GM23248 (cell line): Measurements from ENCODE around the gene ADARB1. TPM values are rescaled to one million over a fixed set of nuclear protein-coding genes. Genes with fewer than 3 reads are reported as not detected.

Experiments
- DNase-seq: peaks from one replicate; pipeline ENCODE4 v3.0.0-alpha.2; 2015
- H2AFZ ChIP-seq: fragments of 200-600 bp; sonication (generic); 2 replicates; pipeline ENCODE4 v1.6.1; 2016; ENCODE audit warnings: antibody characterized with exemption
- H3F3A ChIP-seq: fragments of 200-600 bp; sonication (generic); 2 replicates; pipeline ENCODE4 v1.6.1; 2016; ENCODE audit warnings: mild to moderate bottlenecking, antibody characterized with exemption, mixed run types; ENCODE audit not compliant: insufficient read depth
- H3K27ac ChIP-seq: fragments of 200-600 bp; sonication (generic); 2 replicates; pipeline ENCODE4 v1.5.1; 2016; ENCODE audit warnings: mild to moderate bottlenecking
- H3K27me3 ChIP-seq: fragments of 200-600 bp; sonication (generic); replicated peaks from 2 replicates; pipeline ENCODE4 v1.6.1; 2016; ENCODE audit warnings: mild to moderate bottlenecking; ENCODE audit not compliant: insufficient read depth
- H3K36me3 ChIP-seq: fragments of 200-600 bp; sonication (generic); 2 replicates; pipeline ENCODE4 v1.6.1; 2016; ENCODE audit warnings: low read depth, mild to moderate bottlenecking
- H3K4me1 ChIP-seq: fragments of 200-600 bp; sonication (generic); 2 replicates; pipeline ENCODE4 v1.6.1; 2016; ENCODE audit warnings: mild to moderate bottlenecking; ENCODE audit not compliant: insufficient read depth
- H3K4me2 ChIP-seq: fragments of 200-600 bp; sonication (generic); one replicate; pipeline ENCODE4 v1.6.1; 2016; ENCODE audit warnings: mild to moderate bottlenecking; ENCODE audit not compliant: unreplicated experiment
- H3K4me3 ChIP-seq: fragments of 200-600 bp; sonication (generic); 2 replicates; pipeline ENCODE4 v1.5.1; 2016; ENCODE audit warnings: mild to moderate bottlenecking
- H3K79me2 ChIP-seq: fragments of 200-600 bp; sonication (generic); 2 replicates; pipeline ENCODE4 v1.6.1; 2016; ENCODE audit warnings: mild to moderate bottlenecking; ENCODE audit not compliant: insufficient read depth
- H3K9ac ChIP-seq: fragments of 200-600 bp; sonication (generic); 2 replicates; pipeline ENCODE4 v1.6.1; 2016; ENCODE audit warnings: mild to moderate bottlenecking
- H3K9me2 ChIP-seq: fragments of 200-600 bp; sonication (generic); 2 replicates; pipeline ENCODE4 v1.6.1; 2016; ENCODE audit warnings: mixed run types, mild to moderate bottlenecking, moderate library complexity; ENCODE audit not compliant: insufficient read depth
- H3K9me3 ChIP-seq: fragments of 200-600 bp; sonication (generic); one replicate; pipeline ENCODE4 v1.6.1; 2017; ENCODE audit warnings: low read depth
- H4K20me1 ChIP-seq: fragments of 200-600 bp; sonication (generic); 2 replicates; pipeline ENCODE4 v1.6.0; 2016; ENCODE audit not compliant: insufficient read depth
- EZH2 ChIP-seq: fragments of 200-600 bp; sonication (generic); IDR thresholded peaks from 2 replicates; pipeline ENCODE4 v1.6.1; 2018; ENCODE audit warnings: antibody characterized with exemption, mild to moderate bottlenecking; ENCODE audit not compliant: insufficient read depth, poor library complexity, severe bottlenecking
- EZH2phosphoT487 ChIP-seq: fragments of 200-600 bp; sonication (generic); IDR thresholded peaks from 2 replicates; pipeline ENCODE4 v1.6.1; 2018; ENCODE audit warnings: antibody characterized with exemption, moderate library complexity, mild to moderate bottlenecking, low read depth; ENCODE audit not compliant: insufficient read depth
- WGBS, 2 experiments: methylation state at CpG; one replicate each; pipeline ENCODE4 v1.1.6; 2015 to 2017; ENCODE audit warnings: low lambda C conversion rate in 2 of 2, low coverage in 1 of 2; ENCODE audit errors: missing lambda C conversion rate in 2 of 2; 5-methylcytosine and 5-hydroxymethylcytosine counted together
- in situ Hi-C: fragments of 300-500 bp; cut with MboI; formaldehyde crosslinking; loops from 2 replicates; pipeline ENCODE4 v1.15.0; 2020
- polyA plus RNA-seq: library from polyadenylated mRNA; unstranded; fragments of >200 nt; fragmentation: Nextera tagmentation; extraction: Ambion mirVana; gene quantifications from 2 replicates; pipeline ENCODE4 v1.2.1, GENCODE V29; 2016
- total RNA-seq: library from RNA; depleted of rRNA; stranded (reverse); fragments of >200 nt; shearing (Covaris generic); gene quantifications from 2 replicates; pipeline ENCODE4 v1.2.3, GENCODE V29; 2014

Gene ADARB1
- total and polyA plus RNA-seq, 2 experiments from 2014 or later = 16.3 to 17.4 TPM

GRCh38 chr21:45178971-45179370 is 104.6 kb downstream of the ADARB1 start:
- Histone ChIP-seq H3F3A (no peaks in the 10 kb centered on the region), H4K20me1 (no peaks in the 10 kb centered on the region; the same call in 1 of the 2 replicates), H3K4me1 (peaks cover 7% of the 10 kb centered on the region; the same call in 1 of the 2 replicates), H3K9ac (no peak overlapping the region), H3K9me3 (no peaks in the 10 kb centered on the region), H2AFZ (no peak overlapping the region), H3K4me3 (no peak overlapping the region), H3K27ac (no peak overlapping the region), H3K79me2 (no peaks in the 10 kb centered on the region), H3K27me3 (no peaks in the 10 kb centered on the region), H3K9me2 (no peaks in the 10 kb centered on the region), H3K36me3 (peaks cover 15% of the 10 kb centered on the region), H3K4me2 (no peak overlapping the region)
- TF ChIP-seq EZH2phosphoT487 (no peak), EZH2 (no peak)
- no peak for DNase-seq
- WGBS, 2 experiments = 97 to 98% methylated on average over 11 of the region's 11 CpGs
- in situ Hi-C loops = no loop called here

DNA sequence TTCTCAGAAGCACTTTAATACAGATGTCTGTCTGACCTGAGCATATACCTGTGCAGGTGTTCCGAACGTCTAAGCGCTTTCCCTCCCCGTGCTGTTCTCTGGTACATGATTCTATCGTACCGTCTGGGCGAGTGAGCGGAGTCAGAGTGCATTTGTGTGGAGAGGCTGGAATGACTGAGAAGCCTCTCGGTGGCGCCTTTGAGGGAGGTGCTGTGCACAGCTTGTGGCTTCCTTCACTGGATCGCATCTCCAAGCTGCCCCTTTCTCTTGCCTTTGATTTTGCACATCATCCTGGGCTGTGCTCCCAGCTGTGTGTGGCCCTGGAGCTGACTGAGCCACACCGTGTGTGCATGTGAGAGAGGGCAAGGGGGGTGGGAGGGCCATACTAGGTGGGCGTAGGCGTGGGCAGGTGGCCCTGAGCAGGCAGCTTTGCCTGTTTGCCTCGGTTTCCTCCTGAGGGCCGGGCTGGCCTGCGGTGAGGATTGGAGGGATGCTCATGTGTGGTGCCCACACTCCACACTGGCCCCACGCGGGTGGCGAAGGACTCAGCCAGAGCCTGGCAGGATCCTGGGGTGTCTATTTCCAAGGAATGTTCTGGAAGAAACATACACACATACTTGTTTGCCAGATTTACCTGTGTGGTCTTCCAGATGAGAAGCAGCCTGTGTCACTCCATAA is 105.3 kb downstream of the ADARB1 start:
- TF ChIP-seq EZH2phosphoT487 = no peak
- no peak for TF ChIP-seq EZH2
- Histone ChIP-seq H3K36me3 (peaks cover 20% of the 10 kb centered on the region), H3K4me2 (no peak overlapping the region), H3K4me1 (peaks cover 7% of the 10 kb centered on the region; the same call in 1 of the 2 replicates), H3K9me3 (no peaks in the 10 kb centered on the region), H3K4me3 (no peak overlapping the region), H3K27me3 (no peaks in the 10 kb centered on the region), H2AFZ (no peak overlapping the region), H3F3A (no peaks in the 10 kb centered on the region), H3K79me2 (no peaks in the 10 kb centered on the region), H3K9ac (no peak overlapping the region), H3K9me2 (no peaks in the 10 kb centered on the region), H4K20me1 (no peaks in the 10 kb centered on the region; the same call in 1 of the 2 replicates), H3K27ac (no peak overlapping the region)
- DNase-seq = no peak
- WGBS, 2 experiments = 94% methylated on average over 20 of the region's 20 CpGs
- in situ Hi-C loops = no loop called here

- WGBS, 2 experiments = 87% methylated on average over 11 of the region's 11 CpGs
- H3K9ac ChIP-seq = no peak overlapping the region
Observed at GRCh38 chr21:45180246-45180599, 105.8 kb downstream of the ADARB1 start.

GRCh38 chr21:45182958-45183357 is 108.6 kb downstream of the ADARB1 start:
- Histone ChIP-seq H3K9me3 (peaks cover 10% of the 10 kb centered on the region), H3K4me3 (no peak overlapping the region), H3K9ac (no peak overlapping the region), H3K9me2 (no peaks in the 10 kb centered on the region), H2AFZ (no peak overlapping the region), H3K36me3 (peaks cover 52% of the 10 kb centered on the region), H3K79me2 (no peaks in the 10 kb centered on the region), H3K27ac (no peak overlapping the region), H3F3A (peaks cover 14% of the 10 kb centered on the region; the same call in 1 of the 2 replicates), H3K27me3 (no peaks in the 10 kb centered on the region), H4K20me1 (no peaks in the 10 kb centered on the region; the same call in 1 of the 2 replicates), H3K4me2 (no peak overlapping the region), H3K4me1 (no peaks in the 10 kb centered on the region)
- in situ Hi-C loops = no loop called here
- DNase-seq = no peak
- TF ChIP-seq EZH2 = no peak
- no peak for TF ChIP-seq EZH2phosphoT487
- WGBS, 2 experiments = 91 to 95% methylated on average over 1 of the region's 1 CpG

More at GRCh38 chr21:45180246-45180599, 105.8 kb downstream of the ADARB1 start:
- Histone ChIP-seq H3K4me2 (no peak overlapping the region), H3K9me3 (no peaks in the 10 kb centered on the region), H3F3A (no peaks in the 10 kb centered on the region), H3K4me3 (no peak overlapping the region), H3K9me2 (no peaks in the 10 kb centered on the region), H3K79me2 (no peaks in the 10 kb centered on the region), H2AFZ (no peak overlapping the region), H3K4me1 (peaks cover 3% of the 10 kb centered on the region; the same call in 1 of the 2 replicates), H3K27me3 (no peaks in the 10 kb centered on the region), H3K36me3 (peaks cover 25% of the 10 kb centered on the region), H4K20me1 (no peaks in the 10 kb centered on the region; the same call in 1 of the 2 replicates), H3K27ac (no peak overlapping the region)
- no peak for DNase-seq
- TF ChIP-seq EZH2phosphoT487 (no peak), EZH2 (no peak)
- in situ Hi-C loops = no loop called here
